GM19351 (cell line): ENCODE data around the gene VAMP7.
"Not testable (repeated sequence)": the region's sequence is repeated elsewhere in the genome, so short reads cannot be mapped to it uniquely, and the experiment has no call there.

Experiments used
- ATAC-seq: cut with Tn5 transposase; IDR thresholded peaks from one replicate; pipeline ENCODE4 v1.9.1; 2021; ENCODE audit warnings: mild to moderate bottlenecking, moderate library complexity; ENCODE audit not compliant: unreplicated experiment

Gene VAMP7

DNA sequence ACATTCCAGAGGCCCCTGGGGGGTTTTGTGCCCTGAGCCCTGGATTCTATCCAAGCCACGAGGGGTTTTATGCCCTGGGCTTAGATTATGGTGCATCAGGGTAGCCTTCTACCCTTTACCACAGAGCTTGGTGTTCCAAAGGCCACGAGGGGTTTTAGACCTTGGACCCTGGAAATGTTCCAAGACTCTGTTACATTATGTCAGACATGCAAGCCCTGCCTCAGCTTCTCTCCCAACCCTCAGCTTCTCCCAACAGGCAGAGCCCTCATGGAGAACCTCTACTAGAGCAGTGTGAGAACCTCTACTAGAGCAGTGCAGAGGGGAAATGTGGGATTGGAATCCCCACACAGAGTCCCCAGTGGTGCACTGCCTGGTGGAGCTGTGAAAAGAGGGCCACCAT is 105.8 kb downstream of the VAMP7 start:
- ATAC-seq: not testable (repeated sequence)

DNA sequence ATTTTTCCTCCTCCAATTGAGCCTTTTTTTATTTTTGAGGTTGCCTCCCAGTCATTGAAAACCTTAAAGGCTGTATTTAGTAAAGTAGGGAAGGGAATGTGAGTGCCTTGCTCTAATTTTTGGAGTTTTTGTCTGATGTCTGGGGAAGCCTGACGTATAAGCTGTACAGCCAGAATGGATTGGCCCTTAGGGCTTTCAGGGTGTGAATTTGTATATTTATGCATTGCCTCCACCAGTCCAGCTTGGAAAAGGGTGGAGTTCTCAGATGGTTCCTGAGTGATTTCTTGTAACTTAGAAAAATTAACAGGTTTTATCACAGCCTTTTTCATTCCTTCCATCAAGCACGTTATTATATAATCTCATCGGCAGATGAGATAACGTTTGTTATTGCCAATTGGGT is 107.7 kb downstream of the VAMP7 start:
- no peak for ATAC-seq
